H1 (cell line): ENCODE measurements around the gene MAP4K5. TPM values are rescaled to one million over a fixed set of nuclear protein-coding genes. Genes with fewer than 3 reads are reported as not detected.

Experiments used
- ATF3 ChIP-seq: IDR thresholded peaks from 2 replicates; pipeline ENCODE4 v1.6.1; 2011; ENCODE audit warnings: low read depth, mild to moderate bottlenecking, low read length; ENCODE audit not compliant: insufficient read depth
- BCL11A ChIP-seq, 2 experiments: IDR thresholded peaks; one replicate each; pipeline ENCODE4 v1.6.1; 2011; ENCODE audit warnings: low read depth in 2 of 2, low read length in 2 of 2, mild to moderate bottlenecking in 2 of 2
- CBX5 ChIP-seq: fragments of 300-800, 300-1000 bp; sonication (generic); IDR thresholded peaks from 2 replicates; pipeline ENCODE4 v1.7.1; 2016; ENCODE audit warnings: antibody characterized with exemption, low read length, low read depth
- CHD7 ChIP-seq: fragments of 300-600 bp; sonication (generic); IDR thresholded peaks from 2 replicates; pipeline ENCODE4 v1.7.1; 2012; ENCODE audit warnings: low read length, moderate library complexity, mild to moderate bottlenecking, inconsistent platforms; ENCODE audit not compliant: insufficient replicate concordance
- FOSL1 ChIP-seq: IDR thresholded peaks from 2 replicates; pipeline ENCODE4 v1.6.1; 2011; ENCODE audit warnings: mild to moderate bottlenecking, low read depth, low read length, moderate library complexity; ENCODE audit not compliant: insufficient read depth
- GTF2F1 ChIP-seq: IDR thresholded peaks from 2 replicates; pipeline ENCODE4 v1.6.1; 2012; ENCODE audit warnings: low read depth, low read length, improper control_type of control experiment, borderline replicate concordance
- JUND ChIP-seq: IDR thresholded peaks from 2 replicates; pipeline ENCODE4 v1.6.1; 2011; ENCODE audit warnings: mild to moderate bottlenecking, improper control_type of control experiment, low read length
- NRF1 ChIP-seq: IDR thresholded peaks from 2 replicates; pipeline ENCODE4 v1.6.1; 2011; ENCODE audit warnings: mild to moderate bottlenecking, low read depth, low read length, improper control_type of control experiment
- RFX5 ChIP-seq: IDR thresholded peaks from 2 replicates; pipeline ENCODE4 v1.6.1; 2011; ENCODE audit warnings: low read depth, low read length, improper control_type of control experiment, borderline replicate concordance
- TAF1 ChIP-seq: IDR thresholded peaks from 2 replicates; pipeline ENCODE4 v1.6.1; 2011; ENCODE audit warnings: mild to moderate bottlenecking, low read depth, low read length
- TBP ChIP-seq: IDR thresholded peaks from 2 replicates; pipeline ENCODE4 v1.6.1; 2011; ENCODE audit warnings: low read depth, low read length, improper control_type of control experiment
- TCF12 ChIP-seq: IDR thresholded peaks from 2 replicates; pipeline ENCODE4 v1.6.1; 2011; ENCODE audit warnings: low read depth, mild to moderate bottlenecking, low read length
- polyA plus RNA-seq, 7 experiments: library from polyadenylated mRNA; depleted of rRNA in 3 of 7; stranded (reverse) in 5 of 7; unstranded in 2 of 7; fragments of >200 nt in 5 of 7; fragments of 200-250 nt in 2 of 7; gene quantifications; 1 replicate in 5 of 7; 2 replicates in 1 of 7; 4 replicates in 1 of 7; pipeline versions ENCODE4 v1.2.1 to v1.2.3, GENCODE V29; 2011 to 2013; ENCODE audit warnings: missing spikeins in 2 of 7, mixed read lengths in 2 of 7
- total RNA-seq: library from RNA; stranded (reverse); fragmentation: NEBNext Ultra II Directional; extraction: Animal tissue kit (Norgen Biotek cat#: 25700); gene quantifications from 2 replicates; pipeline ENCODE4 v1.2.1, GENCODE V29; 2021

MAP4K5 gene
- total and polyA plus RNA-seq, 2 of the 8 experiments (the other 6 are each of a cell fraction or from before 2014, with no cell fraction given): 7.6 to 34.5 TPM

- TF ChIP-seq CHD7 (no peak), BCL11A (IDR thresholded peaks at IDR 0.05; ENCODE audit: low read depth in 2 of 2, low read length in 2 of 2) (no peak), CBX5 (no peak), TBP (no peak), NRF1 (no peak), JUND (no peak), RFX5 (no peak), GTF2F1 (no peak), TCF12 (no peak), FOSL1 (no peak), ATF3 (no peak), TAF1 (no peak)
Observed at GRCh38 chr14:50452296-50452695, 80.1 kb downstream of the MAP4K5 start (continued).
